Epithelial cell of esophagus (primary cell): Measurements from ENCODE around the gene FBLN2.

Experiments
- DNase-seq: peaks from one replicate; pipeline ENCODE4 v3.0.0; 2010; ENCODE audit warnings: low read depth
- H3K4me3 ChIP-seq: 2 replicates; pipeline ENCODE4 v1.5.1; 2011; ENCODE audit warnings: mild to moderate bottlenecking, low read length, control low read depth
- TF ChIP-seq, protein P1 (sequence below): IDR thresholded peaks from 2 replicates; pipeline ENCODE4 v1.5.1; 2011; ENCODE audit warnings: low read depth, mild to moderate bottlenecking, low read length, control low read depth, inconsistent platforms; ENCODE audit not compliant: insufficient read depth; ENCODE audit errors: missing control alignments

Gene FBLN2

DNA sequence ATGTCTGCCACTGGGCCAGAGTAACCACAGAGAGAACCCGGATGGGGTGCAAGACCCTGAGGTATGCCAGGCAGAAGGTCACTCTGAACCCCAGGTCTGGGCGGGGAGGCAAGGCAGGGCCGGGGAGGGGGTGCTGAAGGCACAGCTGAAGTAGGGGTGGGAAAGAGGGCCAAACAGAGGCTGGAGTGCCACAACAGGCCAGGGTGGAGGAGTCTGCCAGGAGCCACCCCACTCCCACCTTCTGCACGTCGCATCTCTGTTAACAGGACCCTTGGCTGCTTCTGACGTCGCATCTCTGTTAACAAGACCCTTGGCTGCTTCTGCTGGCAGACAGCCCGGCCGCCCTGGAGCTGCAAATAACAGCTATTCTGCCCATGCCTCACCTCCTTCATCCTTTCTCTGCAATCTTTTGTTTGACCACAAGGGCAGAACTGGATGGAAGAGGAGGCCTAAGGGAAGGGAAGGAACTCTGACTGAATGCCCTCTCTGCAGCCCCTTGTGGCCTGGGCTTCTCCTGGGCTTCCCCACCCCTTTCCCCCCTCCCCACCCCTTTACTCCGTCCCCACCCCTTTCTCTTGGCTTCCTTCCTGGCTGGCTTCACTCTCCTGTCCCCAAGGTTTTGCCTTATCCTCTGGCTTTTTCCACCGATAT lies 20.6 kb upstream of the FBLN2 start:
- TF ChIP-seq, protein P1, sequence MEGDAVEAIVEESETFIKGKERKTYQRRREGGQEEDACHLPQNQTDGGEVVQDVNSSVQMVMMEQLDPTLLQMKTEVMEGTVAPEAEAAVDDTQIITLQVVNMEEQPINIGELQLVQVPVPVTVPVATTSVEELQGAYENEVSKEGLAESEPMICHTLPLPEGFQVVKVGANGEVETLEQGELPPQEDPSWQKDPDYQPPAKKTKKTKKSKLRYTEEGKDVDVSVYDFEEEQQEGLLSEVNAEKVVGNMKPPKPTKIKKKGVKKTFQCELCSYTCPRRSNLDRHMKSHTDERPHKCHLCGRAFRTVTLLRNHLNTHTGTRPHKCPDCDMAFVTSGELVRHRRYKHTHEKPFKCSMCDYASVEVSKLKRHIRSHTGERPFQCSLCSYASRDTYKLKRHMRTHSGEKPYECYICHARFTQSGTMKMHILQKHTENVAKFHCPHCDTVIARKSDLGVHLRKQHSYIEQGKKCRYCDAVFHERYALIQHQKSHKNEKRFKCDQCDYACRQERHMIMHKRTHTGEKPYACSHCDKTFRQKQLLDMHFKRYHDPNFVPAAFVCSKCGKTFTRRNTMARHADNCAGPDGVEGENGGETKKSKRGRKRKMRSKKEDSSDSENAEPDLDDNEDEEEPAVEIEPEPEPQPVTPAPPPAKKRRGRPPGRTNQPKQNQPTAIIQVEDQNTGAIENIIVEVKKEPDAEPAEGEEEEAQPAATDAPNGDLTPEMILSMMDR: peak; percentile 34

GRCh38 chr3:13529196-13530112 lies 19.5 kb upstream of the FBLN2 start:
- H3K4me3 ChIP-seq: no peak overlapping the region
- TF ChIP-seq, protein P1: no peak
- DNase-seq: no peak

More for the DNA sequence above, 20.6 kb upstream of the FBLN2 start:
- DNase-seq: no peak
- H3K4me3 ChIP-seq: no peak overlapping the region

DNA sequence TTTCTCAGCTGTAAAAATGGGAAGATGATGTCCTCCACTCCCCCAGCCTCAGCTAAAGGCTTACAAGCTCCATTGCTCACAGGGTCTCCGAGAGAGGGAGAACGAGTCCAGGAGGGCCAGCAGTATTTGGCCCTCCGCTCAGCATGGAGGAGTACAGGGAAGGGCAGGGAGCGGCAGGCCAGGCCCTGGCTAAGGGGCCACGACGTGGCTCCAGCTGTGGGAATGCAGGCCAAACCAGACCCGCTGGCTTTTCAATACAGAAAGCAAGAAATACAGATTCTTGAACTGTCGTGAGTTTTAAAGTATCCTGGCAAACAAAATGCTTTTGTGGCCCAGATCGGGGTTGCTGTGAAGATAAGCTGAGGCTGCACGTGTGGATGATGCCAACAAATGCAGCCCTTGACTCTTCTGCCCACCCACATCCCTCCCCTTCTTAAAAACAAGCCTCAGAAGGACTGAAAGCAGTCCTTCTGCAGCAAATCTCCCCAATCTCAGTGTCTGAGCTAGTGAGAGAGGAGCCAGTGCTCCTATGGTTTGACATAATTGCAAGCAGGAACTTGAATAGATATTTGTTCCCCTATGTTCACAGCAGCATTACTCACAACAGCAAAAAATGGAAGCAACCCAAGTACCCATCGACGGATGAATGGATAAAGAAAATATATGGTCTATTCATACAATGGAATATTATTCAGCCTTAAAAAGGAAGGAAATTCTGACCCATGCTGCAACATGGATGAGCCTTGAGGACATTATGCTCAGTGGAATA lies 18.5 kb upstream of the FBLN2 start:
- TF ChIP-seq, protein P1: no peak
- no peak overlapping the region for H3K4me3 ChIP-seq
- DNase-seq: peak; percentile 52

DNA sequence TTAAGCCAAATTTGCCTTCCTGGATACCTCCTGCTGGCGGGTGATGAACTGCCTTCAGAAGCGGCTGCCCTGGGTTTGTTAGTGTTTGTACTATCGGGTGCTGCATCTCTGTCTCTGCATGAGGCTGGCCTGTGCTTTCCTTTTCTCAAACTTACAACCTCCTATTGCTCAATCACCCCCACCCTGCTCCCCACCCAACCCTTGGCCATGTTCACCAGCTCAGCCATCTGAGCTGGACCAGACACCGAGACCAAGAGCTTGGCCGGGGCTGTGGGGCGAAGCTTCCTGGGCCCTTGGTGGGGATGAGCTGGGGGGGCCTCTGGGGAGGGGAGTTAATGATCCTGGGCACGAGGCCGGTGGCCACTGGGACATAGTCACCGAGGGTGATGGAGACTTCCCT lies 16.8 kb upstream of the FBLN2 start:
- no peak overlapping the region for H3K4me3 ChIP-seq
- TF ChIP-seq, protein P1: no peak
- no peak for DNase-seq

DNA sequence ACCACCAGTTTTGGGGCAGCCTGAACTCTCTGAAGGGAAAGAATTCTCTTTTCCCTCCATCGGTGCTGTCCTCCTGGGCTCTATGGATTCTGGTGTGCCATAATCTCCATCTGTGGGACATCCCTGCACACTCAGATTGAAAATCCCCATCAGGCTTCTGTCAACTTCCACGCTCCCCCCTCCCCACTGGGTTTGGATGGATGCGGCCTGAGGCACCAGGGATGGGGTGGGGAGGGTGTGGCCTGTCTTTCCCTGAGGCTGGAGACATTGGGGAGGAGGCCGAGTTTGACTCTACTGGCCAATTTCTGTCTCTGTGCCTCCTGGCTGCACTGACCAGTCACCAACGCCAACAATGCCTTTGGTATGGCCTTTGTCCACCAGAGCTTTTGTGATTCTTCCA lies 16.3 kb upstream of the FBLN2 start:
- no peak for DNase-seq
- TF ChIP-seq, protein P1: no peak
- no peak overlapping the region for H3K4me3 ChIP-seq

- DNase-seq: peak; percentile 38
- TF ChIP-seq, protein P1: no peak
- H3K4me3 ChIP-seq: no peak overlapping the region
Measured at GRCh38 chr3:13533885-13534301, 15.0 kb upstream of the FBLN2 start.
